Occipital lobe (tissue), 2 donors: ENCODE results near the gene BMP7. TPM values are rescaled to one million over a fixed set of nuclear protein-coding genes. Genes with fewer than 3 reads are reported as not detected.

ENCODE experiments used
- DNase-seq: peaks from one replicate; lab custom pipeline; 2025; lab: John Stamatoyannopoulos, UW
- total RNA-seq: library from RNA; depleted of rRNA; stranded (reverse); fragments of >200 nt; gene quantifications from one replicate; pipeline ENCODE4 v1.2.3, GENCODE V29; 2014

The BMP7 gene
- total RNA-seq, 1 donor from 2014 or later: 8.7 TPM

DNA sequence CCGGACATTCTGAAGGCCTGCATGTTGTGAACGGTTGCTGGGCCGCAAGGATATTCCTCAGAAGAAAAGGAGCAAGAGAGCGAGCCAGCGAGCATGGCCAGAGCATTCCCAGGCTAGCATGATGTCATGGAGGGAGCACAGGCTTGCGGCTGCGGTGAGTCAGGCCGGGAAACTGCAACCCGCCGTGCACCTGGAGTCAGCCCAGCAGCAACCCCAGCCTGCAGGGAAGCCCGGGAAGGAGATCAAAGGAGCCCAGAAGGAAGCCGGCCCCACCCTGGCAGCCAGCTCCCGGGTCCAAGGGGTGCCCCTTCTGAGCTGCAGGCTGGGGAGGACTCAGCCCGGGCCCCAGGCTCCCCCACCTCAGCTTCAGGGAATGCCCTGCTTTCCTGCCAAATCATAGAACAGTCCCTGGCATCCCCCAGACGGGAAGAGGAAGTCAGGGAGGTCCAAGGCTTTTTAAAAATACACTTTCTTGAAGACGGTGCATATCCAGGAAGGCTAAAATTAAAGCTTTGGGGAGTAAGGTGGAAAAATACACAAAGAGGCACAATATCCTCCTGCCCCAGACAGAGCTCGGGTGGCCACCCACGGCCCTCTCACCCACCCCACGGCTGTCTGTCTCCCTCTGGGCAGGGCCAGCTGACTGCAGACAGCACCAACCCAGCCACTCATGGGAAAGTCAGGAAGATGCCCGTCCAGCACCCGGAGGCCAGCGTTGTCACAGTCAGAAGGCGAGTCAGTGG, 53.7 kb downstream of the BMP7 start:
- DNase-seq: no peak

DNA sequence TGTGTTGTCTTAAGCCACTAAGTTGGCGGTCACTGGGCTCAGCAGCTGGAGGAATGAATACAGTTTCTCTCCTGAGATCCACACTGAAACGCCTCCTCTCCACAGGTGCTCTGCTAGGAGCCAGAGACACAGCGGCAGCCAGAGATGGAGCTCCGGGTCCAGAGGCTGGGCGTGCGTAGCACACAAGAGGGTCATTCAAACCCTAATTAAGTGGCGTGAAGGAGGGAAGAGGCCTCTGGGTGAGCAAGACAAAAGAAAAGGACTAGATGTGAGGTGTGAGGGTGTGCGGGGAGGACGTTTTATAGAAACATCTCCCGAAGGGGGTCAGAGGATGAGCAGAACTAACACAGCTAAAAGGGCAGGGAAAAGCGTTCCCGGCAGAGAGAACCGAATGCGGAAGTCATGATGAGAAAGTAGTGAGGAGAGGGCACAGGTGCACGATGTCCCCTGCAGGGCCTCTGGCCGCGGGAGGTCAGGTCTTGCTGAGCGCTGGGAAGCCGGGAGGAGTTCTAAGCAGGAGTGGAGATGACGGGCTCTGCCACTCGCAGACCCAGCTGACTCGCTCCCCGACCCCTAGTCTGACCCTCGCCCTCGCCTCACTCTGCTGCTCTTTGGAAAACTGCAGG, 54.4 kb downstream of the BMP7 start:
- DNase-seq: no peak

DNA sequence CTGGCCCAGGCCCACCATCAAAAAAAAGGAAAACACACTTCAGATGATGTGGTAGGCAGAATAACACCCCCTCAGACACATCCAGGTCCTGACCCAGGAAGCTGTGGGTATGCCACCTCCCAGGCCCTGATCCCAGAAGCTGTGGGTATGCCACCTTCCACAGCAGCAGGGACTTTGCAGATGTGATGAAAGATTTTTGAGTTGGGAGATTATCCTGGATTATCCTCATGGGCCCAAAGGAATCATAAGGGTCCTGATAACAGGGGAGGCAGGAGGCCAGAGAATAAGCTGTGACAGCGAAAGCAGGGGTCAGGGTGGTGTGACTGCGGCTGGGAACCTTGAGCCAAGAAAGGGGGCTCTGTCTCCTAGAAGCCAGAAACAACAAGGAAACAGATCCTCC, 55.0 kb downstream of the BMP7 start:
- no peak for DNase-seq

DNA sequence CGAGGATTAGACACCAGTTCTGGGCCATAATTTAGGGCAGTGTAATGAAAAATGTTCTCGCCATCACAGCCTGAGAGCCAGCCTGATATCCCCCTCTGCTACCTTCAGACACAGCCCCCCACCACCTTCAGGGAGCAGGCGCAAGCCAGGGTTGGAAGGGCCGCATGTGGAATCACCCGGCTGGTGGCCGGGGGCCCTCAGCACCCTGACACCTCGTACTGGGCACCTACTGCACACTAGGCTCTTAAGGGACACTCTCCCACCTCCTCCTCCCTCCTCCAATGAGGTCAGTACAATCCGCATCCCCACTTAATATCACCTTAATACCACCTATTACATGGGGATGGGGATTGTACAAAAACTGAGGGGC, 55.5 kb downstream of the BMP7 start:
- no peak for DNase-seq

DNA sequence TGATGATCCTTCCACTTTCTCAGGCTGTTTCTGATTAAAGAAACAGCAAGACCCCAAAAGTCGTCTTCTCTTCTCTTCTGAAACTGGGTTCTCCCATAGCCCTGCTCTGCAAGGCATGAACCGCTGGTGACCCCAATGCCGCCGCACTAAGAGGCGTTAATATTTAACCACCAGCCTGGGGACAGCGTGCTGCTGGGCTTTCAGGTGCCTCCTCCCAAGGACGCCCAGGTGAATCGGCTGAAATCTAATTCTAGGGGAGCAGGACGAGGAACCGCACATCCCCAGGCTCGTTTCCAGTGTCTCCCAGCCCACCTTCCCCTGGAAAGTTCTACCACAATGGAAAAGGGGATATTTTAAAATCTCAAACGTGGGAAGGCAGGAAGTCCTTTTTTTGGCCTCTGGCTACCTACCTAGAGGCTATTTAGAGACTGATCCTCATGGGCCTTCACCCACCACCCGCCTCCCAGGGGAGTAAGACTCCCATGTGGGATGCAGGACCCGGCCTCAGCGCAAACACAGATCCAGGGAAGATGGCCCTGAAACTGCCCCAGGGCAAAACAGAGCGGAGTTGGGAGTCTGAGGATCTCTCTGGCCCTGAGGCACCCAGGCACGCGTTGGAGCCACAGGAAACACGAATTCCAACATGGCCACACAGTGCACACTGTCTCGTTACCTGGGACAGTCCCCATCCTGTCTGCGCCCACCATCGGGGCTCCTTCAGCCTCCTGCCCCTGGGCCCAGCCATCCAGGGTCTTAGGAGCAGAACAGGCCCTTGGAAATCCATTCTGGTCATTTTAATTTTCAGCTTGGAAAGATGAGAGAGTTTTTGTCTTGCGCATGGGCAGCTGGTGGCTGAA, 56.2 kb downstream of the BMP7 start:
- DNase-seq: no peak

DNA sequence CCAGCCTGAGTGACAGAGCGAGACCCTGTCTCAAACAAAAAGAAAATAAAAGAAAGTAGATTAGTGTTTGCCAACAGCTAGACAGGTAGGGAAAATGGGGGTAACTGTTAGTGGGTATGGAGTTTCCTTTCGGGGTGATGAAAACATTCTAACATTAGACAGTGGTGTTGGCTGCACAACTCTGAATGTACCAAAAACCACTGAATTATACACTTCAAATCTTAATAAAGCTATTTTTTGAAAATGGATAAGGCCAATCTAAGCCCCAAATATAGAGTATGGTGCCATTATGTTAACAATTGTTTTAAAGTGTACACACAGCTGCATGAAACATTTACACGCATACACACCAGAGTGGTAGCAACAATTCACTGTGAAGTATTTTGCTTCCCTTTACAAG, 57.0 kb downstream of the BMP7 start:
- DNase-seq: no peak

DNA sequence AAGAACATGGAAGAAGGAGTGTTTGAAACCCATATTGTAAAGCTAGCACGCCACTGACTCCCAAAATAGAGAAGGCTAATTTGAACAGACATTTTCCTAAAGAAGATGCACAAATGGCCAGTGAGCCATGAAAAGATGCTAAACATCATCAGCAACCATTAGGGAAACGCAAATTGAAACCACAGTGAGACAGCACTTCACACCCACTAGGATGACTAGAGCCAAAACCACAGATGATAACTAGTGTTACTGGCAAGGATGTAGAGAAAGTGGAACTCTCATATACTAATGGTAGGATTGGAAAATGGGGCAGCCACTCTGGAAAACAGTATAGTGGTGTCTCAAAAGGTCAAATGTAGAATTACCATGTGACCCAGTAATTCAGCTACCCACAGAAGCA, 58.2 kb downstream of the BMP7 start:
- no peak for DNase-seq

DNA sequence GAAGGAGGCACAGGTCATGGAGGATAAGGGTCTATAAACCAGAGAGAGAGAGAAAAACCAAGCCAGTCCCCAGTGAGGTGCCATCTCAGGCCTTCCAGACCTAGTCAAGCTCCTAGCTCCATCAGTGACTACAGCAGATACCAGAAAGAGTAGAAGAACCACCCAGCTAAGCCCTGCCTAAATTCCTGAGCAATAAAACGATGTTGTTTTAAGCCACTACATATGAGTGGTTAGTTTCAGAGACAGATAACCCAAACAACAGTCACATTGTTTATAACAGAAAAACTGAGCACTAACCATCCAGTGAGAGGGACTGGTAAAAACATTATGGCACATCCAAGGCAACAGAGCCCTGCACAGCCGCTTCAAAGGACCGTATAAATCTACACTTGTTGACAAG, 59.2 kb downstream of the BMP7 start:
- no peak for DNase-seq

DNA sequence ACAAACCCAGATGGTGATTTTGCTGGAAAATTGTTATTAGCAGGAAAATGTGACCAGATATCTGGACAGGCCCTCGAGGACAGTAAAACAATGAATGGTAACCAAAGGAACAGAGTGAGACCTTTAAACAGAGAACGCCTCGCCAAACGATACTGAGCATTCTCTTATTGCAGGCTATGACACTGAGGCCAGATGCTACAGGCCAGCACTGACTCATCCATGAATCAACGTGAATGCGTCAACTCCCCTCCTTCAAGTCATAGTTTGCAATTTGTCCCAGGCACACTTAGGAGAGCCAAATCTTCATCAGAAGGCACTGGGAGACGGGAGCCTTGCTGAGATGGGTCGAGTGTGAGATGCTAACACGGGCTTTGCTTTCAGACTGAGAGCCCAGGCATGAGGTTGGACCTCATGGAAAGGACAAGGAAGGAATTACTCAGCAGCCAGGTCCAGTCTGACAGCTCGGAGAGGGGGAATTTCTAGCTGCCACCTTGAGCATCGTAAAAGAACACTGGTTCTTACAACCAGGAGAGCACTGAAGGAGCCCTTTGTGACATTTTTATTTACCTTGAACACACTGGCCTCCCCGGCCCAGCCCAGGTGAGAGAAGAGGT, 60.7 kb downstream of the BMP7 start:
- DNase-seq: no peak

DNA sequence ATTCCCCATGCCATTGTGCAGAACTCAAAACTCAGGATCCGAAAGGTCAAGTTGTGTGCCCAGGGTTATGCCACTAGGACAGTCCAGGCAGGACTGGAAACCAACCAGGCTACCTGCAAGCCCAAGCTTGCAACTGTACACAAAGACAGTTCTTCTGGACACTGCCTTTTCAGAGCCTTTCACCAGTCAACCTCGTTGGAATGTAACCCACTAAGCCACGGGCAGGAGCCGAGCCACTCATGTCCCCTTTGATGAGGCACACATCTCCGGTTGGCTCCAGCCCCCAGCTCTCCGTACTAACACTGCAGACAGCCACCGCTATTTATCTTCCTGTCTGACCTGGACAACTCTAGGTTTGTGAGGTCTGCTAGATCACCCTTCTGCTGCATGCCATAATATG, 62.5 kb downstream of the BMP7 start:
- DNase-seq: no peak

DNA sequence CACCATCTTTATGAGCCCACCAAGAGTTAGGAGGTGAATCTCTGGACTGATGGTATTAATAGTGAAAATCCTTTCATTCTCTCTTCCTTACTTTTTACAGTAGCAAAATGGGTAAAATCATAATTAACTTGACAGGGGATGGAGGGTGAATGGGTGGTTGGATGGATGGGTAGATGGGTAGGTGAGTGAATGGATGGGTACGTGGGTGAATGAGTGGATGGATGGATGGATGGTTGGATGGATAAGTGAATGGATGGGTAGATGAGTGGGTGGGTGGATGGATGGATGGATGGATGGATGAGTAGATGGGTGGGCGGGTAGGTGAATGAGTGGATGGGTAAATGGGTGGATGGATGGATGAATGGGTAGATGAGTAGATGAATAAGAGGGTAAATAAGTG, 63.2 kb downstream of the BMP7 start:
- no peak for DNase-seq

DNA sequence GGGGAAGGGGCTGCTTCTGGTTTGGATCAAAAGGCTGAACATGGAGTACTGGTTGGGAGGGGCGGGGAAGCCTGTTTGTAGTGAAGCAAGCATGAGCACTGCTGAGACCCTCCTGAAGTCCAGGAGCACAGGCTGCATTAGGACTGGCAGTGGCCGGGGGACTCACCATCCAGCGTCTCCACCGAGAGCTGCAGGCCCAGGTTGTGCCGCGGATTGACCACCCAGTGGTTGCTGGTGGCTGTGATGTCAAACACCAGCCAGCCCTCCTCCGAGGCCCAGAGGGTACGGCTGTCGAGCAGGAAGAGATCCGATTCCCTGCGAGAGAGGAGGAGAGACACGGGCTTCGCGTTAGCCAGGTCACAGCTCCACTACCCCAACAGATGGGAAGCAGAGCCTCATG, 64.1 kb downstream of the BMP7 start:
- DNase-seq: no peak

DNA sequence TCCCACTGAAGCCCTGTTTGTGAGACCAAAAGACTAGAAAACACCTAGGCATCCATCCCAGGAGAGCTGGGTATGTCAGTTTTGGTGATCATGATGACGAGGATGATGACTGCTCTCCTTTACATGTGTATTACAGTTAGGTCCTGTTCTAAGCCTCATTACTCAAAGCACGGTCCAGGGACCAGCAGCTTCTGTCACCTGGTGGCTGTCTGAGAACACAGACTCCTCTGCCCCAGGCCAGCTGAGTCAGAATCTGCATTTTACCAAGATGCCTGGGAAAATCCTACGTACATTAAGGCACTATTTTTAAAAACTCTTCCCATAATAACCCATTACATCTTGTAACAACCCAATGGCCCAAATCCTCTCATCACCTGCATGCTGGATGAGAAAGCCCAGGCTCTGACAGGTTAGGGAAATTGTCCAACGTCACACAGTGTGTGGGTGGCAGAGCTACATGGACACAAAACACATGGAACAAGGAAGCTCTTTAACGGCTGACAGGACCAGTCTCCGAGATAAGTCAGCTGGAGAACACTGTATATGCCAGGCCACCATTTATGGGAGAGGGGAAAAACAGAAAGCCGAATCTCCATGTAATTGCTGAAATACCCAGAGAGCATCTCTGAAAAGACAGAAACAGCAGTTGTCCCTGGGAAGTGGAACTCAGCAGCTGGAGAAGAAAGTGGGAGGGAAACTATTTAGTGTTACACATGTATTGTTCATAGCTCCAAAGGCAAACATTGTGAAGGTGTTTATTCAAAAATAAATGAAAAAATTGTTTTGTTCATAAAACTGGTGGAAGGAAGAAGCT, 65.4 kb downstream of the BMP7 start:
- DNase-seq: no peak

DNA sequence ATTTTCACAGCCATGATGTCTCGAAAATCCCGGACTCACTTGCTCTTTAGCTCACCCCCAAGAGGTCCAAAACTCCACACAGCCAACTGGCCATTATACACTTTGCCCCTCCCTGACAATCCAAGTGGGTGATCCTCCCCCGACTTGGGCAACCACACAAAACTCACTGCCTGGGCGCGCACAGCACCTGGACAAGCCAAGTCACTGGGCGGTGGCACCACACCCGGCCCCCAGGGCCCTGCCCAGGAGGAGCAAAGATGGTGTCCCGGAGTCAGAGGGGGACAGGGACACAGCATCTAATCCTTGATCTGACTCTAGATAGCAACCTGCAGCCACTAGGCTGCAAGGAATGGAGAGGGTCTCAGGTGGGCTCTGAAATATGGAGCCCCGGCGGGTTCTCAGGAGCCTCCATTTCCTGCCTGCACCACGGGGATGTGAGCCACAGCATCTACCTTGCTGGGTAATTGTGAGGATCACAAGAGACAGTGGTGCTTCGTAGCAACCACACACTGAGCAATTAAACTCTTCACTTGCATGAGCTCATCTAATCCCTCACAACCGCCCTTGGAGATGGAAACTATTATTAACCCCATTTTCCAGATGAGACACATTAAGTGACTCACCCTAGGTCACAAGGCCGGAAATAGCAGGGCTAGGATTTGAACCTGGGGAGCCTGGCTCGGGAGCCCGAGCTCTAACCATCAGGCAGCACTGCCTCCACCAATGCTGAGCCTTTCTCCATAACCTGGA, 66.6 kb downstream of the BMP7 start:
- no peak for DNase-seq

DNA sequence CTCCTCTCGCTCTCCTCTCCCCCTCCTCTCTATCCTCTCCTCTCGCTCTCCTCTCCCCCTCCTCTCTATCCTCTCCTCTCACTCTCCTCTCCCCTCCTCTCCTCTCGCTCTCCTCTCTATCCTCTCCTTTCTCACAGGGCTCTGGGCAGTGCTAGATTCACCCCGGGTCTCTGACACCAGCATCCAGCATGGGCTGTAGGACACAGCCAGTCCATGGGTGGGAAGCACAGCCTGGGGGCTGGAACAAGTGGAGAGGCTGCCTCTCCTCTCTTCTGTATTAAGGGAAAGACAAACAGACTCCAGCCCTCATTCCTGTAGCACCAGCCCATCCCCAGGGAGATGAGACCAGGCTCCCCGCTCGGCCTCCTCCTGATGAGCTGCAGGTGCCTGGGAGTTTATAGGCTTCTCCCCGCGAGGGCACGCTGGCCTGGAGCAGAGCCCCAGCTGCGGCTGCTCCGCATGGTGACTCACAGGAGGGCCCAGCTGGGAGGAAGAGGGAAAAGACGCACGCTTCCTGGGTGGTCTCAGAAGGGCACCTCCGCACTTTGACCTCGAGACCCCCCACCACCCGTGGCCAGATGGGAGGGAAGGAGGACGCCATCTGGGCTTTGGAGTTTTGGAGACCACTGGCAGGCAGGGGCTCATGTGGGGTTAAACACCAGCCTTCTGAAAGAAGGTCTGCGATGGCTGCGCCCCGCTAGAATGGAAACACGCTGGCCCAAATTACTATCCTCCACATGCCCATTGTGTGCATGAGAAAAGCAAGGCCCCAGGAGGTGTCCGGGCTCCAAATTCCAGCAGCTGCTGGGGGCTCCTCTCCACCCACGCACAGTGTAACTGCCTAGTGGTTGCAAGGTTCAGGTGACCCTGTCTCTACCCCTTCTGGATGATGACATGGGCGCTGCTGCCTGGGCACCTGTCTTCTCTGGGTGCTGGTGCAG, 68.0 kb downstream of the BMP7 start:
- DNase-seq: no peak

DNA sequence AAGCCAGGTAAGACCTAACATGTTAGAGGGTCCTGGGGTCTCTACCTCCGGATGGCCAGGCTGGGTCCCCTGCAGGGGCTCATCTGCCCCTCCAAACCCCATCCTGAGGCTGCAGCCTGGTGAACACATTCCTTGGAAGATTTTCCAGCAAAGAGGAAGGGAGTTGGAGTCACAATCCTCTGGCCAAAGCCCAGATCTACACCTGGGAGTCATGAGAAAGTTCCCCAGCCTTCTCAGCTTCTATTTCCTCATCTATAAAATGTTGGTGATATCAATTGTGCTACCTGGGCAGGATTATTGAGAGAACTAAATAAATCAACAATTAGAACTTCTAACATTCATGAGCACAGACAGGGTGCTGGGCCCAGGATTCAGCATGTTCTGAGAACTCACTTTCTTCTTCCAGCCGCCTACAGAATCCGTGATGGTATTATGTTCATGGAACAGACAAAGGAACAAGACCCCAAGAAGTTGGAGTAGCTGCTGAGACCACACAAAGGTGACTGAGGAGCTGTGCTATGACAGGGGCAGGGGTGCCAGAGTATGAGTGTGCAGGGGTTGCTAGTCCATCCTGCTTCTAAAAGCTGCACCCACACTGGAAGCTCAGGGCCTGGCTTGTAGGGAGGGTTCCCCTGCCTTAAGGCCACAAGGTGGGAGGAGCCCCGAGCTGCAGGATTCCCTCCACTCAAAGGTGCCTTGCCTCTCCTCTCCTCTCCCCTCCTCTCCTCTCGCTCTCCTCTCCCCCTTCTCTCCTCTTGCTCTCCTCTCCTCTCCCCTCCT, 68.9 kb downstream of the BMP7 start:
- no peak for DNase-seq

DNA sequence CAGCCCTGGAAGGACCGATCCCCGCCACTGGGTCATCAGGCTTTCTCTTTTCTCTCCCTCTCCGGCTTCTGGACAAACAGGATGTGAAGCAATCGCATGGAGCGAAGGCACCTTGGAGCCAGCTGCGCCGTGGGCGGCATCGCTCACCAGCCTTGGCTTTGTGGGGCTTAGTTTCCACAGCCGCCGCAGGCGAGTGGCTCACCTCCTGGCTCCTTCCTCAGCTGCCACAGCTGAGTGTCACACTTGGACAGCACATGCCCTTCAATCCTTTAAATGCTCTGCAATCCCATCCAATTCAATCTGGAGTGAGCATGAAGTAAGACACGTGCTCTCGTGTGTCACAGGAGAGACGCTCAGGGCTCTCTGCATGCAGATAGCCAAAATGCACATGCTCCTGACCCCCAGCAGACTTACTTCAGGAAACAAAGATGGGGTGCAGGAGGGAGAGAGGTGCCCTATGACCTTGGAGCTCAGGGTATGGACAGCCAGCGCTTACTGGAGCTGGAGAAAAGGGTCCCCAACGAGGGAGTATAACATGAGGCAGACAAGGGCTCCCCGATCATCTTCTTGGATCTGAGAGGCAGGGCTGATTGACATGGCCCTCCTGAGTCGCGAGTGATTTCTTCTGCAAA, 70.9 kb downstream of the BMP7 start:
- no peak for DNase-seq

DNA sequence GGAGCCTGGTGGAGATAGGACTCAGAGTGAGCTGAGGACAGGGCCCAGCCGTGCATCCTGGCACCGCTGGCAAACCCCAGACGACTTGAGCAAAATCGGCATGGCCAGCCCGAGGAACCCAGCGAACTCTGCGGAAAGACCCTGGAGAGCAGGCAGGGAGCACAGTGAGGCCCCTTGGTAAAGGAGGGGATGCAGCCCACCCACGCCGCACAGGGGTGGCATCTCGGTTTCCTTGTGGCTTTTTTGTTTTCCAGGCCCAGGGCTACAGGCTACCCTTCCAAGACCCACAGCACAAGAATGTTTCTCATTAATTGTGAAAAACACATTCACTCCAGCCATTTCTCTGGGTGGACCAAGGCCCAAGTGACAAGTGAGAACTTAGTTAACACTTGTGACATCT, 71.4 kb downstream of the BMP7 start:
- no peak for DNase-seq
